Right cardiac atrium (tissue), 5 donors: ENCODE measurements around the gene ARMC7. TPM values are rescaled to one million over a fixed set of nuclear protein-coding genes. Genes with fewer than 3 reads are reported as not detected.
"Not testable (repeated sequence)": the region's sequence is repeated elsewhere in the genome, so short reads cannot be mapped to it uniquely, and the experiment has no call there.

Experiments used
- ATAC-seq, 2 donors: fragments of 200-7000 bp; cut with Tn5 transposase; one replicate each; pipeline versions ENCODE4 v1.8.0 to v1.9.1; 2020; ENCODE audit warnings: moderate library complexity in 2 of 2, mild to moderate bottlenecking in 1 of 2
- DNase-seq, 3 donors: peaks; one replicate each; pipeline ENCODE4 v3.0.0-alpha.2; 2020
- H3K27ac ChIP-seq: one replicate; pipeline ENCODE4 v1.5.1; 2013; ENCODE audit warnings: mild to moderate bottlenecking, low read length, control low read depth, moderate library complexity
- H3K27me3 ChIP-seq: one replicate; pipeline ENCODE4 v1.6.1; 2013; ENCODE audit not compliant: control insufficient read depth, insufficient read depth
- H3K4me1 ChIP-seq: one replicate; pipeline ENCODE4 v1.6.1; 2013; ENCODE audit warnings: low read length; ENCODE audit not compliant: control insufficient read depth, insufficient read depth
- H3K4me3 ChIP-seq: one replicate; pipeline ENCODE4 v1.5.1; 2013; ENCODE audit warnings: low read length, control low read depth
- H3K9me3 ChIP-seq: one replicate; pipeline ENCODE4 v1.6.1; 2013; ENCODE audit warnings: low read length; ENCODE audit not compliant: control insufficient read depth
- WGBS: extraction: QIAGEN DNeasy Blood & Tissue Kit; methylation state at CpG from one replicate; pipeline ENCODE4 v1.1.7; 2013; 5-methylcytosine and 5-hydroxymethylcytosine counted together
- intact Hi-C, 4 donors: fragments of 100-400 bp; cut with DNase I; formaldehyde crosslinking; loops; one replicate each; pipeline versions ENCODE4 v1.11.0 to v1.14.0; 2022 to 2023
- polyA plus RNA-seq: library from polyadenylated mRNA; stranded (reverse); fragments of 200-250 nt; gene quantifications from one replicate; pipeline ENCODE4 v1.2.3, GENCODE V29; 2013
- total RNA-seq, 4 donors: library from RNA; stranded (reverse); fragmentation: NEBNext Ultra II Directional; extraction: Animal tissue kit (Norgen Biotek cat#: 25700); gene quantifications; one replicate each; pipeline ENCODE4 v1.2.1, GENCODE V29; 2021
- donor health status: healthy with polysubstance abuse.
- donor health status: DM: no; HTN: yes; CAD: no.
- donor health status: DM: no; HTN: no; CAD: no.
- donor health status: DM: no; HTN: yes; CAD: no; lungs with severe emphysema.
- donor health status: DM: yes; HTN: yes; CAD: no.

The ARMC7 gene
- total and polyA plus RNA-seq, 5 donors, result 7.7 to 10.9 (median 9.5) TPM

DNA sequence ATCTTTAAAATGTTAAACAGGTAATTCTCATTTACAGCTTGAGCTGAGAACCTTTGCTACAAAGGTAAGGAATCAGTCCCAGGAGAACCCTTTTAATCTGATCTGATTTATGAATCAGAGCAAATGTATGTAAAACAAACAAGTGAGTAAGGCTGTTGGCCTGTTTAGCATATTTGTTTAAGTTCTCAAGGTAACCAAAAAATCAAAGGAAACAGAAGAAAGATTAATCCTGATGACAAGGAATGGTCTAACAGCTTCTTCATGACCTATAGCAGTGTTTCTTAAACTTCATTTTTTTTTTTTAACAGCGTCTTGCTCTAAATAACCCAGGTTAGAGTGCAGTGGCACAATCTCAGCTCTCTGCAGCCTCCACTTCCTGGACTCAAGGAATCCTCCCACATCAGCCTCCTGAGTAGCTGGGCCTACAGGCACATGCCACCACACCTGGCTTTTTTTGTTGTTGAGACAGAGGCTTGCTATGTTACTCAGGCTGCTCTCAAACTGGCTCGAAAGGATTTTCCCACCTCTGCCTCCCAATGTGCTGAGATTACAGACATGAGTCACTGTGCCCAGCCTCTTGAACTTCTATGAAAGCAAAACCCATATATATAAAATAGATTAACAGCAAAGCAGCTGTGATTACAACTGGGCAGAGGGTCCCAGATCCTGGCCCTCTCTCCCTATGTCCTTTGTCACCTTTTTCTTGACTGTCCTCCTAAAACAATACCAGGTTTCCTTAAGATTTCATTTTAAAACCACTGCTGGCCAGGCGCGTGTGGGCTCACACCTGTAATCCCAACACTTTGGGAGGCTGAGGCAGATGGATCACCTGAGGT, 49.6 kb downstream of the ARMC7 start:
- intact Hi-C loops, result no loop called here
- H3K27me3 ChIP-seq, result no peaks in the 10 kb centered on the region
- WGBS, result 90% methylated on average over 4 of the region's 4 CpGs
- no peaks in the 10 kb centered on the region for H3K9me3 ChIP-seq
- H3K4me1 ChIP-seq, result no peaks in the 10 kb centered on the region
- no peak overlapping the region for H3K27ac ChIP-seq
- ATAC-seq, result no peak
- no peak for DNase-seq
- H3K4me3 ChIP-seq, result no peak overlapping the region

DNA sequence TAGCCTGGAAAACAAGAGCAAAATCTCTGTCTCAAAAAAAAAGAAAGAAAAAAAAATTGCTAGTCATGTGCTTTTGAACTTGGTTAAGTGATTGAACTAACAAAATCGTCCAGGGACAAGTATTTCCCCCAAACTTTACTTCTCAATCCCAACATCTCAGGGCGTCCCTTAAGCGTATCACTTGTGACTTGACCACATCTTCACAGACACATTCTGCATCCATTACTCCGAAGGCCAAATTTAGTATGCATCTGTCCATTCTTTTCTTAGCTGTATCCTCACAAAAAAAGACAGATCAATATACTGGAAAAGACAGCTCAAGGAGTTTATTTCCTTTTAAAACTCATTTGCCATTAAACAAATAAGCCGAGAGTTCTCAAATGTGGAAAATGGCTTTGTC, 50.4 kb downstream of the ARMC7 start:
- 90% methylated on average over 5 of the region's 5 CpGs for WGBS
- ATAC-seq, result no peak
- no peak for DNase-seq
- Histone ChIP-seq H3K27me3 (no peaks in the 10 kb centered on the region), H3K9me3 (no peaks in the 10 kb centered on the region), H3K4me1 (no peaks in the 10 kb centered on the region), H3K27ac (no peak overlapping the region), H3K4me3 (no peak overlapping the region)
- intact Hi-C loops, result no loop called here

DNA sequence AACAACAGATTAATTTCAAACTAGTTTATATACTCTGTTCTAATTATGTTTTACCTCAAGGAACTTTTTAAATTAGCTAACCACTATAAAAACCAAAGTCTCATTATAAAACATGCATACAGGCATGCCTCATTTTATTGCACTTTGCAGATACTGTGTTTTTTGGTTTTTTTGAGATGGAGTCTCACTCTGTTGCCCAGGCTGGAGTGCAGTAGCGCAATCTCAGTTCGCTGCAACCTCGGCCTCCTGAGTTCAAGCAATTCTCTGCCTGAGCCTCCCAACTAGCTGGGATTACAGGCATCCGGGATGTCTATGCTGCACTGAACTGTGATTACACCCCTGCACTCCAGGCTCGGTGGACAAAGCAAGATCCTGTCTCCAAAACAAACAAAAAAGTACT, 53.3 kb downstream of the ARMC7 start:
- Histone ChIP-seq H3K4me1 (no peaks in the 10 kb centered on the region), H3K27me3 (no peaks in the 10 kb centered on the region), H3K9me3 (no peaks in the 10 kb centered on the region), H3K27ac (no peak overlapping the region), H3K4me3 (no peak overlapping the region)
- intact Hi-C loops, result no loop called here
- DNase-seq (no peak), ATAC-seq (no peak)
- 88% methylated on average over 5 of the region's 5 CpGs for WGBS

DNA sequence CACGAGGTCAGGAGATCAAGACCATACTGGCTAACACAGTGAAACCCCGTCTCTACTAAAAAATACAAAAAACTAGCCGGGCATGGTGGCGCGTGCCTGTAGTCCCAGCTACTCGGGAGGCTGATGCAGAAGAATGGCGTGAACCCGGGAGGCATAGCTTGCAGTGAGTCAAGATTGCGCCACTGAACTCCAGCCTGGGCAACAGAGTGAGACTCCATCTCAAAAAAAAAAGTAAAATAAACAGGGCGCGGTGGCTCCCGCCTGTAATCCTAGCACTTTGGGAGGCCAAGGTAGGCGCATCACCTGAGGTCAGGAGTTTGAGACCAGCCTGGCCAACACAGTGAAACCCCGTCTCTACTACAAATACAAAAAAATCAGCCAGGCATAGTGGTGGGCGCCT, 54.8 kb downstream of the ARMC7 start:
- H3K4me3 ChIP-seq, H3K4me1 ChIP-seq, DNase-seq, ATAC-seq, intact Hi-C loops, H3K27me3 ChIP-seq, H3K9me3 ChIP-seq, H3K27ac ChIP-seq: not testable (repeated sequence)
- WGBS, result 96% methylated on average over 15 of the region's 15 CpGs

DNA sequence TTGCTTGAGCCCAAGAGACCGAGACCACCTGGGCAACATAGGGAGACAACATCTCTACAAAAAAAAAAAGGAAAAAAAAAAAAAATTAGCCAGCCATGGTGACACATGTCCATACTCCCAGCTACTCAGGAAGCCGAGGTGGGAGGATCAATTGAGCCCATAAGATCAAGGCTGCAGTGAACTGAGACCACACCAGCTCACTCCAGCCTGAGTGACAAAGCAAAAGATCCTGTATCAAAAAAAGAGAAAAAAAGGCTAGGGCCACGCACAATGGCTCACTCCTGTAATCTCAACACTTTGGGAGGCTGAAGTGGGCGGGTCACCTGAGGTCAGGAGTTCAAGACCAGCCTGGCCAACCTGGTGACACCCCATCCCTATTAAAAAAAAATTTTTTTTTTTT, 59.2 kb downstream of the ARMC7 start:
- no peak overlapping the region for H3K4me3 ChIP-seq
- 85% methylated on average over 4 of the region's 4 CpGs for WGBS
- H3K9me3 ChIP-seq, result no peaks in the 10 kb centered on the region
- DNase-seq, result no peak
- no peaks in the 10 kb centered on the region for H3K4me1 ChIP-seq
- intact Hi-C loops, result no loop called here
- H3K27me3 ChIP-seq, result no peaks in the 10 kb centered on the region
- ATAC-seq, result no peak
- H3K27ac ChIP-seq, result no peak overlapping the region

DNA sequence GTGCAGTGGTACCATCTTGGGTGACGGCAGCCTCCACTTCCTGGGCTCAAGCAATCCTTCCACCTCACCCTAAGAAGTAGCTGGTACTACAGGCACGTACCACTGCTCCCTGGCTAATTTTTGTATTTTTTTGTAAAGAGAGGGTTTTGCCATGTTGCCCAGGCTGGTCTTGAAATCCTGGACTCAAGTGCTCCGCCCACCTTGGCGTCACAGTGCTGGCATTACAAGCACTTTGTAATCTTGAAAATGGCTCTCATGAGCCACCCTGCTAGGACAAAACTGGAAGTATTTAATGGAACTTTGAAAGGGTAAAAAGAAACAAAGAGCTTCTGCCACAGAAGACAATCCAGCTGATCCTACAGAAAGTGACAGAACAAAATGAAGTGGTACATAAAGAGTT, 63.8 kb downstream of the ARMC7 start:
- no peaks in the 10 kb centered on the region for H3K27me3 ChIP-seq
- intact Hi-C loops, result loop anchor here in 3 of 4 donors (5.0 to 10.0 kb wide), 3 partner anchors 59 to 109 kb away; no protein-coding TSS in a partner anchor
- no peak overlapping the region for H3K4me3 ChIP-seq
- H3K4me1 ChIP-seq, result no peaks in the 10 kb centered on the region
- H3K27ac ChIP-seq, result peak overlapping the region; percentile 26
- no peaks in the 10 kb centered on the region for H3K9me3 ChIP-seq
- ATAC-seq, result no peak
- 75% methylated on average over 4 of the region's 4 CpGs for WGBS
- no peak for DNase-seq

DNA sequence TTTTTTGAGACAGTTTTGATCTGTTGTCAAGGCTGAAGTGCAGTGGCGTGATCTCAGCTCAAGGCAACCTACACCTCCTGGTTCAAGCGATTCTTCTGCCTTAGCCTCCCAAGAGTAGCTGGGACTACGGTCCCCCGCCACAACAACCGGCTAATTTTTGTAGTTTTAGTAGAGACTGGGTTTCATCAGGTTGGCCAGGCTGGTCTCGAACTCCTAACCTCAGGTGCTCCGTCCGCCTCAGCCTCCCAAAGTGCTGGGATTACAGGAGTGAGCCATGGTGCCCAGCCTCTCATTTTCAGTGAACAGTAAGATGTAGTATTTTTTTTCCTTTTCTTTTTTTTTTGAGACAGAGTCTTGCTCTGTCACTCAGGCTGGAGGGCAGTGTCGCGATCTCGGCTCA, 65.2 kb downstream of the ARMC7 start:
- H3K27me3 ChIP-seq, result no peaks in the 10 kb centered on the region
- no peaks in the 10 kb centered on the region for H3K9me3 ChIP-seq
- H3K27ac ChIP-seq, result no peak overlapping the region
- DNase-seq (no peak), ATAC-seq (no peak)
- no peak overlapping the region for H3K4me3 ChIP-seq
- 90% methylated on average over 11 of the region's 11 CpGs for WGBS
- H3K4me1 ChIP-seq, result no peaks in the 10 kb centered on the region
- intact Hi-C loops, result loop anchor here in 3 of 4 donors (5.0 to 10.0 kb wide), 3 partner anchors 60 to 110 kb away; no protein-coding TSS in a partner anchor

DNA sequence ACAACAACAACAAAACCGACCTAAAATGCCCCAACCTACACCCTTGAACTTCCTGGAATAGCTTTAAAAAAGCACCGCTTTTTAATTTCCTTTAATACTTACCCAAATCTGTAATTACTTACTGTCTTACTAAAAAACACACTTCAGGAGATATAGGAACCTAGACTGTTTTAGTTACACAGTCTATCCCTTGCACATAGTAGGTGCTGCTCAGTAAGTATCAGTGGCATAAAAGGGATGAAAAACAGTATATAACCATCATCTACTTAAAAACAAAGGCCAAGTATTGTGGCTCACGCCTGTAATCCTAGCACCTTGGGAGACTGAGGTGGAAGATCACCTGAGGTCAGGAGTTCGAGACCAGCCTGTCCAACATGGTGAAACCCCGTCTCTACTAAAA, 66.9 kb downstream of the ARMC7 start:
- DNase-seq (no peak), ATAC-seq (no peak)
- H3K9me3 ChIP-seq, result no peaks in the 10 kb centered on the region
- intact Hi-C loops, result loop anchor here in 2 of 4 donors (10.0 kb wide), 2 partner anchors 62 to 112 kb away; no protein-coding TSS in a partner anchor
- H3K4me3 ChIP-seq, result no peak overlapping the region
- H3K27ac ChIP-seq, result no peak overlapping the region
- no peaks in the 10 kb centered on the region for H3K27me3 ChIP-seq
- 88% methylated on average over 5 of the region's 5 CpGs for WGBS
- no peaks in the 10 kb centered on the region for H3K4me1 ChIP-seq

DNA sequence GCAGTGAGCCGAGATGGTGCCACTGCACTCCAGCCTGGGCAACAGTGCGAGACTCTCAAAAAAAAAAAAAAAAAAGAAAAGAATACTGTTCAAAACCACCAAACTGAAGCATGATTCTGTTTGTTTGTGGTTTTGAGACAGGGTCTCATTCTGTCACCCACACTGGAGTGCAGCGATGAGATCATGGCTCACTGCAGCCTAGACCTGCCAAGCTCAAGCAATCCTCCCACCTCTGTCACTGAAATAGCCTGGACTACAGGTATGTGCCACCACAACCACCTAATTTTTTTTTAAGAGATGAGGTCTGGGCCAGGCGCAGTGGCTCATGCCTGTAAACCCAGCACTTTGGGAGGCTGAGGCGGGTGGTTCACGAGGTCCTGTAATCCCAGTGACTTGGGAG, 68.7 kb downstream of the ARMC7 start:
- no peaks in the 10 kb centered on the region for H3K4me1 ChIP-seq
- intact Hi-C loops, result loop anchor here in 2 of 4 donors (10.0 kb wide), 2 partner anchors 64 to 114 kb away; no protein-coding TSS in a partner anchor
- WGBS, result 93% methylated on average over 6 of the region's 6 CpGs

More for the DNA sequence above, 68.7 kb downstream of the ARMC7 start:
- Histone ChIP-seq H3K27ac (no peak overlapping the region), H3K4me3 (no peak overlapping the region), H3K9me3 (no peaks in the 10 kb centered on the region), H3K27me3 (no peaks in the 10 kb centered on the region)
- DNase-seq (no peak), ATAC-seq (no peak)
